ENCODE data around the gene KCNJ14. TPM values are rescaled to one million over a fixed set of nuclear protein-coding genes. Genes with fewer than 3 reads are reported as not detected.
A peak's percentile ranks its signal among the peaks of the same experiment; 100 is the strongest.

KCNJ14 gene
- total and polyA plus RNA-seq, 2 of the 4 experiments (the other 2 are of a cell fraction), result 0.18 to 0.39 TPM

- Histone ChIP-seq H3K4me2 (ENCODE audit: low read depth, low read length) (peak overlapping the region; percentile 72), H2BK15ac (ENCODE audit: low read depth, low read length) (no peak overlapping the region), H4K5ac (ENCODE audit: low read depth, low read length) (peak overlapping the region; percentile 35; the same call in 1 of the 2 replicates), H2BK5ac (ENCODE audit: low read depth, low read length, poor library complexity, severe bottlenecking) (peak overlapping the region; percentile 78), H4K91ac (ENCODE audit: insufficient read depth, low read depth, low read length) (peak overlapping the region; percentile 85), H3K4me1 (ENCODE audit: control insufficient read depth, insufficient read depth, low read length) (no peaks in the 10 kb centered on the region; the same call in 1 of the 2 replicates), H3K56ac (ENCODE audit: extremely low read depth, insufficient read depth, low read length) (peak overlapping the region; percentile 78), H3K27ac (ENCODE audit: insufficient read depth, low read length) (peak overlapping the region; percentile 74), H2BK120ac (ENCODE audit: low read depth, low read length) (peak overlapping the region; percentile 30; the same call in 1 of the 2 replicates), H3K79me1 (ENCODE audit: low read depth in 1 of 2, low read length in 2 of 2) (peaks cover 27 to 41% of the 10 kb centered on the region in 2 experiments), H3K14ac (replicated peaks; ENCODE audit: low read depth, low read length) (peak overlapping the region; percentile 86), H4K20me1 (ENCODE audit: insufficient read depth, low read length) (peaks cover 38% of the 10 kb centered on the region), H2BK20ac (ENCODE audit: low read depth, low read length) (no peak overlapping the region), H2AK5ac (ENCODE audit: low read depth, low read length) (peak overlapping the region; percentile 89), H3K36me3 (ENCODE audit: control insufficient read depth, insufficient read depth, low read length) (peaks cover 35% of the 10 kb centered on the region), H4K8ac (ENCODE audit: low read depth in 2 of 2, low read length in 2 of 2) (peak overlapping the region; percentile 79 to 95), H3K23ac (ENCODE audit: low read depth, low read length) (0 out of 2 replicates have a peak overlapping the region, but pooled peaks have one; percentile 13), H3K27me3 (ENCODE audit: control insufficient read depth, insufficient read depth, low read length) (no peaks in the 10 kb centered on the region), H3K4me3 (ENCODE audit: insufficient read depth, low read depth, low read length) (peak overlapping the region; percentile 68), H2AFZ (replicated peaks; ENCODE audit: low read length, poor library complexity) (peak overlapping the region; percentile 94), H3K9me3 (ENCODE audit: control insufficient read depth, insufficient read depth, low read length) (no peaks in the 10 kb centered on the region), H2AK9ac (replicated peaks; ENCODE audit: low read depth, low read length, poor library complexity) (peak overlapping the region; percentile 99), H3K4ac (ENCODE audit: low read depth, low read length) (peak overlapping the region; percentile 71), H3K18ac (ENCODE audit: low read depth, low read length) (0 out of 2 replicates have a peak overlapping the region, but pooled peaks have one; percentile 49), H3K9me1 (ENCODE audit: insufficient read depth, low read length) (peaks cover 15% of the 10 kb centered on the region), H3K9ac (ENCODE audit: low read depth, low read length) (peak overlapping the region; percentile 79)
- ATAC-seq (ENCODE audit: low read depth), result peak; percentile 91
- DNase-seq, result peak; percentile 100
- intact Hi-C loops (cut with micrococcal nuclease), result no loop called here
- ChIA-PET CTCF (no interaction called here), POLR2A (ENCODE audit: unreplicated experiment) (no interaction called here)
- in situ Hi-C loops (cut with MboI; ENCODE audit: low sequenced_read_pairs), result no loop called here
- TF ChIP-seq FOS (IDR thresholded peaks at IDR 0.05; ENCODE audit: low read depth, low read length) (peak; percentile 75), MXI1 (IDR thresholded peaks at IDR 0.05; ENCODE audit: borderline replicate concordance, low read depth, low read length) (peak; percentile 89), MAZ (IDR thresholded peaks at IDR 0.05; ENCODE audit: borderline replicate concordance, low read depth, low read length) (peak; percentile 67; the same call in 1 of the 2 replicates), USF2 (IDR thresholded peaks at IDR 0.05; ENCODE audit: low read depth, low read length) (peak; percentile 53), BHLHE40 (IDR thresholded peaks at IDR 0.05; ENCODE audit: low read depth, low read length) (no peak)
- no TSS peak for BruUV-seq (replicated peaks)
- dilution Hi-C loops (cut with HindIII; ENCODE audit: low sequenced_read_pairs, unreplicated experiment), result no loop called here
- WGBS, 2 experiments (ENCODE audit: extremely low coverage in 2 of 2, insufficient read length in 1 of 2), result 1% methylated on average over 25 of the region's 36 CpGs; no CpG with 5 or more reads in 1 of the 2 experiments
These were observed 13.5 kb downstream of the KCNJ14 start for GRCh38 chr19:48468772-48469288.

Measured in IMR-90 (cell line).